ENCODE results near the gene GSTM1.

DNA sequence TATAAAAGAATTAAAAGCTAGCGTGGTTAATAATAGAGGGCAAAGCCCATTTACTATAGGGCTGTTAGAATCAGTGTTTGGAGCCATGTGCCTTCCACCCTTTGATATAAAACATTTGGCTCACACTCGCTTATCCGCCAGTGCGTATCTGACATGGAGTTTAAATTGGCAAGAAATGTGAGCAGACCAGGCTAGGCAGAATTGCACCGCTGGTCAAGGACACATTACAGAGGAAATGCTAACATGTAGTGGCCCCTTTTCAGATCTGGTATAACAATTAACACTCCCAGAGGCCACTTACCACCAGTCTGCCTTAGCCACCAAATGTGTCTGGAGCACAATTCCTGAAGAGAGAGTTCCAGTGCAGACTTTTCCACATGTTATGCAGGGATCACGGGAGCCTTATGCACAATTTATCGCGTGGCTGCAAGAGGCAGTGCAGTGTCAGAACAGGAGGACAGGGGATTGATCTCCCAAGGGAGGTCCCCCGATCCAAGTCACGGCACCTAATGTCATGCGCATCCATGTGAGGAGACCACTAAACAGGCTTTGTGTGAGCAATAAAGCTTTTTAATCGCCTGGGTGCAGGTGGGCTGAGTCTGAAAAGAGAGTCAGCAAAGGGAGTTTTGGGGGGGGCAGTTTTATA is 39.2 kb downstream of the GSTM1 start:
- TF ChIP-seq, protein P1, sequence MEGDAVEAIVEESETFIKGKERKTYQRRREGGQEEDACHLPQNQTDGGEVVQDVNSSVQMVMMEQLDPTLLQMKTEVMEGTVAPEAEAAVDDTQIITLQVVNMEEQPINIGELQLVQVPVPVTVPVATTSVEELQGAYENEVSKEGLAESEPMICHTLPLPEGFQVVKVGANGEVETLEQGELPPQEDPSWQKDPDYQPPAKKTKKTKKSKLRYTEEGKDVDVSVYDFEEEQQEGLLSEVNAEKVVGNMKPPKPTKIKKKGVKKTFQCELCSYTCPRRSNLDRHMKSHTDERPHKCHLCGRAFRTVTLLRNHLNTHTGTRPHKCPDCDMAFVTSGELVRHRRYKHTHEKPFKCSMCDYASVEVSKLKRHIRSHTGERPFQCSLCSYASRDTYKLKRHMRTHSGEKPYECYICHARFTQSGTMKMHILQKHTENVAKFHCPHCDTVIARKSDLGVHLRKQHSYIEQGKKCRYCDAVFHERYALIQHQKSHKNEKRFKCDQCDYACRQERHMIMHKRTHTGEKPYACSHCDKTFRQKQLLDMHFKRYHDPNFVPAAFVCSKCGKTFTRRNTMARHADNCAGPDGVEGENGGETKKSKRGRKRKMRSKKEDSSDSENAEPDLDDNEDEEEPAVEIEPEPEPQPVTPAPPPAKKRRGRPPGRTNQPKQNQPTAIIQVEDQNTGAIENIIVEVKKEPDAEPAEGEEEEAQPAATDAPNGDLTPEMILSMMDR (conservative IDR thresholded peaks at IDR 0.05; ENCODE audit: low read depth, low read length), result no peak
- TF ChIP-seq EZH2phosphoT487 (IDR thresholded peaks at IDR 0.05; ENCODE audit: borderline replicate concordance, low read length) (no peak), EZH2 (IDR thresholded peaks at IDR 0.05; ENCODE audit: low read length, unreplicated experiment) (no peak)

Data from PC-3 (cell line).